GM18519 (cell line): ENCODE results near the gene MIDN.

Experiments used
- ATAC-seq: cut with Tn5 transposase; IDR thresholded peaks from one replicate; pipeline ENCODE4 v1.9.1; 2021; ENCODE audit warnings: mild to moderate bottlenecking, moderate library complexity; ENCODE audit not compliant: unreplicated experiment, low FRiP score

MIDN gene

DNA sequence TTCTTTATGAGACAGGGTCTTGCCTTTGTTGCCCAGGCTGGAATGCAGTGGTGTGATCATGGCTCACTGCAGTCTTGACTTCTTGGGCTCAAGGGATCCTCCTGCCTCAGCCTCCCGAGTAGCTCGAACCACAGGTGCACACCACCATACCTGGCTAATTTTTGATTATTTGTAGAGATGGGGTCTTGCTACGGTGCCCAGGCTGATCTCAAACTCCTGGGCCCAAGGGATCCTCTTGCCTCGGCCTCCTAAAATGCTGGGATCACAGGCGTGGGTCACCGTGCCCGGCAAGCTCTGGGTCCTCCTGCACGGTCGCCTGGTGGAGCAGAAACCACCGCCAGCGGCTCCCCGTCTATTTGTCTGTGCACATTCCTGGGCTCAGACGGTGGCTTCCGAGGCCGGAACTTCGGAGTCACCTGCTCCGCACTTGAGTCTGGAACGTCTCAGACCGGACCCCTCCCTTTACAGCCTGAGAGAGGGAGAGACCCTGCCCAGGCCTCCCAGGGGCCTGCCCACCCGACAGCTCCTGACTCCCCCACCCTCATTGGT is 59.4 kb downstream of the MIDN start:
- ATAC-seq = no peak

DNA sequence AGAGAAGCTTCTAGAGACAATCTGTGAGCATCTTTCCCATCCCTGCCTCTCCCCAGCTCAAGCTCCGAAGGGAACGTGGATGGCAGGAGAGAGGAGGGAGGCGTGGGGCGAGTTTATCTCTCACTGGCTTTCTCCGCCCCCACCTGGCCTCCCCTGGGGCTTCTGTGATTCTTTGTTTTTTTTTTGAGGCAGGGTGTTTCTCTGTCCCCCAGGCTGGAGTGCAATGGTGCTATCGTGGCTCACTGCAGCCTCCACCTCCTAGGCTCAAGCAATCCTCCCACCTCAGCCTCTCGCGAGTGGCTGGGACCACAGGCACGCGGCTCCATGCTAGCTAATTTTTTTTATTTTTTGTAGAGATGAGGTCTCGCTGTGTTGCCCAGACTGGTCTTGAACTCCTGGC is 60.3 kb downstream of the MIDN start:
- no peak for ATAC-seq
